GM18951 (cell line): Measurements from ENCODE around the gene CDC25B.

Experiments used
- POLR2A ChIP-seq: IDR thresholded peaks from 4 replicates; pipeline ENCODE4 v1.6.1; 2011; ENCODE audit warnings: mild to moderate bottlenecking; ENCODE audit not compliant: insufficient read length, insufficient read depth; ENCODE audit errors: extremely low read depth
- in situ Hi-C: fragments of 300-500 bp; cut with MboI; formaldehyde crosslinking; loops from one replicate; pipeline ENCODE4 v1.12.0; 2022; ENCODE audit warnings: low sequenced_read_pairs, mixed read lengths, inconsistent platforms; ENCODE audit not compliant: unreplicated experiment

Gene CDC25B

GRCh38 chr20:3797592-3798372 is 1.7 kb downstream of the CDC25B start:
- TF ChIP-seq POLR2A = no peak
- in situ Hi-C loops = no loop called here

GRCh38 chr20:3798373-3798768 is 2.3 kb downstream of the CDC25B start:
- TF ChIP-seq POLR2A = no peak

GRCh38 chr20:3798908-3799248 is 2.8 kb downstream of the CDC25B start:
- TF ChIP-seq POLR2A = no peak
- in situ Hi-C loops = no loop called here

More at GRCh38 chr20:3798373-3798768, 2.3 kb downstream of the CDC25B start:
- in situ Hi-C loops = no loop called here

GRCh38 chr20:3800256-3800877 is 4.3 kb downstream of the CDC25B start:
- in situ Hi-C loops = no loop called here
- TF ChIP-seq POLR2A = no peak

GRCh38 chr20:3800878-3801260 is 4.8 kb downstream of the CDC25B start:
- in situ Hi-C loops = no loop called here
- no peak for TF ChIP-seq POLR2A

GRCh38 chr20:3801299-3801698 is 5.2 kb downstream of the CDC25B start:
- in situ Hi-C loops = no loop called here
- no peak for TF ChIP-seq POLR2A

- in situ Hi-C loops = no loop called here
- TF ChIP-seq POLR2A = no peak
Observed at GRCh38 chr20:3801846-3802245, 5.7 kb downstream of the CDC25B start.

- in situ Hi-C loops = no loop called here
- TF ChIP-seq POLR2A = no peak
Observed at GRCh38 chr20:3802524-3803239, 6.6 kb downstream of the CDC25B start.

- in situ Hi-C loops = no loop called here
Observed at GRCh38 chr20:3803289-3803688, 7.2 kb downstream of the CDC25B start.

GRCh38 chr20:3803854-3804253 is 7.7 kb downstream of the CDC25B start:
- TF ChIP-seq POLR2A = no peak
- in situ Hi-C loops = no loop called here

More at GRCh38 chr20:3803289-3803688, 7.2 kb downstream of the CDC25B start:
- TF ChIP-seq POLR2A = no peak

- in situ Hi-C loops = no loop called here
- TF ChIP-seq POLR2A = no peak
Observed at GRCh38 chr20:3804254-3804751, 8.2 kb downstream of the CDC25B start.

- in situ Hi-C loops = no loop called here
- no peak for TF ChIP-seq POLR2A
Observed at GRCh38 chr20:3804781-3805180, 8.7 kb downstream of the CDC25B start.

- no peak for TF ChIP-seq POLR2A
- in situ Hi-C loops = no loop called here
Observed at GRCh38 chr20:3808544-3808943, 12.4 kb downstream of the CDC25B start.
